Urothelium cell line (cell line): ENCODE results near the gene COL23A1.
"Not testable (repeated sequence)": the region's sequence is repeated elsewhere in the genome, so short reads cannot be mapped to it uniquely, and the experiment has no call there.

Experiments
- DNase-seq: peaks from one replicate; pipeline ENCODE4 v3.0.0; 2011; ENCODE audit warnings: low spot score, mixed read lengths
- FAIRE-seq: peaks from 2 replicates; lab custom pipeline; 2011; peaks lifted over from hg19 to GRCh38; lab: Jason Lieb, UNC

Gene COL23A1

DNA sequence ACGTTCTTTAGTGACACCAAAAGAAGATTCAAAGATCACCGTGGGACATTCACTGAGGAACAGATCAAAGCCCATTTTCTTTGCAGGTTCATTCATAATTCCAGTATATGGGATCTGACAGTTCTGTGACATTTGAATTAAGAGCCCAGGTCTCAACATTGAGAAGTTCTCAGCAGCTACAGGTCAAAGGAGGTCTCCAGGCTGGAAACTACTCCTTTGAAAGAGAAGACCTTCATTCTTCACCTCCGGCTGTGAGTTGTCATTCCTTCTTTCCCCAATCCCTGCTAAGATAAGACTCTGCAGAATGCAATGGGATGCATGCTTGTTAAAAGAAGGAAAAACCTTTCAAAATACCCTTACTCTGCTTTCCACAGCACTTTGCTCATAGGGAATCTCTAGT lies 79.0 kb downstream of the COL23A1 start:
- no peak for FAIRE-seq
- no peak for DNase-seq

DNA sequence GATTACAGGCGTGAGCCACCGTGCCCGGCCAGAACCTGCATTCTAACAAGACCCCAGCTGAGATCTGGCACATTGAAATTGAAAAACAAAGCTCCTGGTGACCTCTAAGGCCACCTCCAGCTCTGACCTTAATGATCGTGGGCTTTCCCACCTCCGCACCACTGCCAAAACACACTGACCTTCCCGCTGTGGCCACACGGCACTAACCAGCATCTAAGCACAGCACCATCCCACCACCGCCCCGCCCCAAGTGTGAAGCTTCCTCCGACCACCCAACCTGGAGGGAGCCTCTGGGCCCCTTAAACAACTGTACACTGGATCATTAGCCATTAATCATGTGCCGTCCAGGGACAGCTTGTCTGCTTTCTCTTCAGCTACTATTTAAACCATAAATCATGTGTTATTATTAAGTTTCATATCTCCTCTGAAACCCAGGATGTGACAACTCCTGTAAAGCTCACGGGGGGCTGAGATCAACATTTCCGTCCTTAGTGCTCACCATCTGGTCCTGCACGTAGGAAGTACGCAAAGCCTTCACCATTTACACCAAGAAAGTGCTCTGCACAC lies 80.6 kb downstream of the COL23A1 start:
- DNase-seq (no peak), FAIRE-seq (no peak)

DNA sequence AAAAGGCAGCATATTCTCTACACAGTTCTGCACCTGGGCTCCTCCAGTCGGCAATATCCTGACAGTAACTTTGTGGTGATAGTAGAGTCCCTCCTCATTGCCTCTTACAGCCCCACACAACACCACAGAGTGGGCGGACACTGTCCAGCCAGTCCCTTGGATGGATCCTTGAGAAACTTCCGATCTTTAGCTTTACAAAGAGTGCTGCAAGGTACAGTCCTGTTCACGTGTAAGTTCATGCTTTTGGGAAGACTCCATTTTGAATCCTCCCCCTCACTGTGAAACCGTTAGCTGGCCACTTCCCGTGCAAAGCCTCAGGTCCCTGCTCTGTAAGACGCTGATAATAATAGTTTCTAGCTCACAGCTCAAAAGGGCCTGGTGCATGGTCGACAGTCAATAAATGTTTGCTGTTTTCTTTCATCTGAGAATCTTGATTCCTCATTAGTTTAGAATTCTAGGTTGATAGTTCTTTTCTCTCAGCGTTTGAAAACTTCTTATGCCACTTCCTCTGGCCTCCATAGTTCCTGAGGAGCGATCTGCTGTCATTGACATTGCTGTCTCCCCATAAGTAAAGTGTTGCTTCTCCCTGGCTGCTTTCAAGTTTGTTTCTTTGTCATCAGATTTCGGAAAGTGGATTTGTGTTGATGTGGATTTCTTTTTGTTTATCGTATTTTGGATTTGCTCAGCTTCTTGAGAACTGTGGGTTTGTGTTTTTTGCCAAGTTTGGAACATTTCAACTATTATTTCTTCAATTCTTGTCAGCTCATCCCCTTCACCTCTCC lies 82.9 kb downstream of the COL23A1 start:
- FAIRE-seq (no peak), DNase-seq (no peak)

DNA sequence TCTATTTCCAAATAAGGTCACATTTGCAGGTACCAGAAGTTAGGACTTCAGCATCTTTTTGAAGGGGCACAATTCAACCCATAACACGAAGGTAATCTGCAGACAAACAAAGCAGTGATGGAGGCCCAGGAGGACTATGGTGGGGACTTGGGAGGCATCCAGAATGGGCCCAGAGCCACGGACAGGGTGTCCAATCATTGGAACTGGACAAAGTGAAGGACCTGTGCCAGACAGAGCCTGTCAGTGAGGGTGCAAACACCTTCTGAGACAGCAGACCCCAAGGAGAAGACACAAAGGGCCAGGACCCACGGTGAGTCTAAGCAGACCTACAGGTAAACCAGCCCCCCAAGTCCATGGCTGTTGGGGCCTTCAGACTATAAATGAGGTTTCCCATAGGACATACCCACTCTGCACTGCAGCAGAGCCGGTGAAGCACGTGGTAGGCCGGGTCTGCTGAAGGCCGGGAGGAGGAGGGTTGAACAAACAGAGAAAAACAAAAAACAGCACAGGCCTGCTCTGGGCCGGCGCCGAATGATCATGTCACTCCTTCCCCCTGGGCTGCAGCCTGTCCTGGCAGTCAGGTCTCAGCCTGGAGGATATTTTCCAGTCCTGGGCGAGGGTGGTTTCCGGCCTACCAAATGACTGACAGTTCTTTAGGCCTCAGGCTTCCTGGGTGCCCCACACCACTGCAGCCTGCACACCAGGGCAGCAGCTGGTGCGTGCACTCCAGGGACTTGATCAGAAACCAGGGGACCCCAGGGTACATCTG lies 84.4 kb downstream of the COL23A1 start:
- DNase-seq, result no peak
- no peak for FAIRE-seq

DNA sequence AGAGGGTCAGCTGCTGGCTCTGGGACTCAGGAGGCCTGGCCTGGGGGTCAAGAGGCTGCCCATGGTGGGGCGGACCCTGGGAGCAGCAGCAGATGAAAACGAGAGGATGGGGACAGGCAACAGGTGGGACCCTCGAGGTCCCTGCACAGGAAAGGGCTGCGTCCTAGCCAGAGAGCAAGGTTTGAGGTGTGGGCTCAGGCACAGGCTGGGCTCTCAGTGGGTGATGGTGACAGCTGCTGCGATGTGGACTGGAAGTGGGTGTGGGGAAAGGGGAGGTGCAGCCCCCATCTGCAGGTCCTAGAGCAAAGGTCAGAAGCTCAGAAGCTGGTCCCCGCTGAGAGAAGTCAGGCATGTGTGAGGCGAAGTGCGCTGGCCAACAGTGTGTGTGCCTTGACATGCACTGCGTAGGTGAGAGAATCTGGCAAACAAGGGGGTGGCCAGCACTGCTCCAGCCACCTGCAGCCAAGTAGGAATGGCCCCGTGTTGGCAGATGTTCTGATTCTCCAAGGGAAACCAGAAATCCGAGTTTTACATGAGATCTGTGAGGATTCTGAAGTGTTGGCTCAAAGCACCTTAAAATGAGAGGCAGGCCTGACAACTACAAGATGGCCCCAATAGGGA lies 85.7 kb downstream of the COL23A1 start:
- FAIRE-seq, result no peak
- no peak for DNase-seq

DNA sequence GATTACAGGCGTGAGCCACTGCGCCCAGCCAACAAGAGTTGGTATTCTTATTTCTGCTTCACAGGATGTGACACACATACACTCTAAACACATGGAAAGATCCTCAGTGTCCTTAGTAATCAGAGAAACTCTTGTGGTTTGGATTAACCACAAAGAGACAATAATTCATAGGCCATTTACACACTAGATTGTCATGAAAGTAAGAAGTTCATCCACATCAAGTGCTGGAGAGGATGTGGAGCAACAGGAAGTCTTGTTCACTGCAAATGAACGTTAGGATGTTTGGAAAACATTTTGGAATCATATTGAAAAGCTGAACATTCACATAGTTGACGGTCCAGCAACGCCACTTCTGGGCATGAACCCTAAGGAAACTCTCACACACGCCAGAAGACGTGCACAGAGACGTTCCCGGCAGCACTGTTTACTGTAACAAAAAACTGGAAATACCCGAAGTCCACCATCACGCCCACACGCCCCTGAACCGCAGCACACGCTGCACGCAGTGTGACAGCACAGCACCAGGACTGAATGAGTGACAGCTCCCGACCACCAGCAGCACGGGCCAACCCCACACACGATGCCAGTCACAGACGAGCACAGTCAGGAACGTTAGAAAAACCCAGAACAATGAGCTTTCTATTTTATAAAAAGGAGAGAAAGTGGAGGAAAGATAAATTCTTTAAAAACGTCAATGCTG lies 87.6 kb downstream of the COL23A1 start:
- DNase-seq (peak; percentile 56), FAIRE-seq (peak; percentile 61)

DNA sequence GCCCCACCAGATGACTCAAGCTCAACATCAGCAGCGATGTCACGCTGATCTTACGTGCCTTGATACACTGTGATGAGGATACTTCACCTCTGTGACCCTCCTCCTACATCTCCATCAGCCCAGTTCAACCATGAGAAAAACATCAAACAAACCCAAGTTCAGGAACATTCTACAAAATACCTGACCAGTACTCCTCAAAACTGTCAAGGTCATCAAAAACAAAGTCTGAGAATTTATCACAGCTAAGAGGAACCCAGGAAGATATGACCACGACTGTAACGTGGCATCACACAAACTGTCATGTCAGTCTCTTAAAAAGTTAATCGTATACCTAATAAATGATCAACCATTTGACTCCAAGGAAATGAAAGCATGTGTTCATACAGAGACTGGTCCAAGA lies 90.8 kb downstream of the COL23A1 start:
- FAIRE-seq (no peak), DNase-seq (no peak)

DNA sequence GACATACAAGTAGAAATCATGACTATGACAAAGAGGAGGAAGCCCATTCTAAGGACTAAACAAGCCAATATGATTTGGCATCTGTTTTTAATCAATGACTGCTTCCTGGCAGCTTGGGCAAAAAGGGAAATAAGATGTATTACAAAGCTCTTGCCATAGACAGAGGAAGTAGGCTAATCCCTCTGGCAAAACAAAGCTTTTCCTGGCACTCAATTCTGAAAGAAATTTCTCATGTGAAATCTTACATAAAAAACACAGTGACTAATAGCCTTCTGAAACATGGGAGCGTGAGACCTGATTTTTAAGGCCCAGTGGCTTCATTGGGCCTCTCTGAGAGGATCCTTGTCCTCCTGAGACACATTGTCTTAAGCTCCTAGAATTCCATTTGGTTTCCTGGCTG lies 93.6 kb downstream of the COL23A1 start:
- no peak for FAIRE-seq

DNA sequence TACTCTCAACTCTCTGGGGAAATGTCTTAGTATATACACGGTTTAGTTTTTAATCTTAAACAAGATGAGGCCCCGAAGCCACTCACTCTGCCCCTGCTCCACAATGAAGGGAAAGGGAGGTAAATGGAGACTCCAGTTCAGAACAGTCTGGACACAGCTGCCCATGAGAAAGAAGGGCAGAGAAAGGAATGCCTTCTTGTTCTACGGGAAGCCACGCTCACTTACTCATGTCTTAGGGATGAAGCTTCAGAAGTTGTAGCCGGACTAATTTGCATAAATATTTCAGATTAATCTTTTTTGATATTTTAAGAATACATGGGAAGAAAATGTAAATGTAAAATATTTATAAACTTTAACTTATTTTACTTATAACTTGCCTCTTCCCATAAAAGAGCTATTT lies 94.0 kb downstream of the COL23A1 start:
- FAIRE-seq, result no peak
- DNase-seq, result no peak

More for the DNA sequence above, 93.6 kb downstream of the COL23A1 start:
- DNase-seq, result no peak

DNA sequence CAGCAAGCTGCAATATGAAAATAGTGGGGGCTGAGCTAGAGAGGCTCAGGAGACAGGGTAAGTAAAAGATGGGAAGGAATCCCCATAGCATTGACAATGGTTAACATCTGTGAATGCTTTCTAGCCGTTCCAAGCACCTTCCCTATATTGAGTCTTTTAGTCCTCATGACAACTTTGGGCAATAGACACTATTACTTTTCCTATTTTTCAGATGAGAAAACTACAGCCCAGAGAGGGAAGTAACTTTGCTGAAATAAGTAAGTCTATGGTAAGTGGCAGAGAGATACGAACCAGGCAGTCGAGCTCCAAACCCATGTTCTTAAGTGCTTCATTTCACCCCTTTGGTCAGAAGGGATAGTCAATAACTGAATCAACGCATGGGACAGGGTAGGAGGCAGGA lies 94.5 kb downstream of the COL23A1 start:
- no peak for FAIRE-seq
- no peak for DNase-seq

DNA sequence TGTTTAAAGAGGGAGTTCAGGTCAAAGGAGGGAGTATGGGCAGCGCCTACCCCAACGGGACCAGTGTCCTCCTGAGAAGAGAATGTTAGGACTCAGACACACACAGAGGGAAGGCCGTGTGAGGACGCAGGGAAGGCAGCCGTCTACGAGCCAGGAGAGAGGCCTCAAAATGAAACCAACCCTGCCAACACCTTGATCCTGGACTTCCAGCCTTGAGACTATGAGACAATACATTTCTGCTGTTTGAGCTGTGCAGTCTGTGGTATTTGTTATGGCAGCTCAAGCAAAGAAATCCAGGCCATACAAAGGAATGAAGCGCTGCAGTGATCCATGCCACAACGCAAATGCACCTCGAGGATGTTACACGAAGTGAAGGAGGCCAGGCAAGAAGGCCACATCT lies 97.9 kb downstream of the COL23A1 start:
- no peak for DNase-seq
- no peak for FAIRE-seq

DNA sequence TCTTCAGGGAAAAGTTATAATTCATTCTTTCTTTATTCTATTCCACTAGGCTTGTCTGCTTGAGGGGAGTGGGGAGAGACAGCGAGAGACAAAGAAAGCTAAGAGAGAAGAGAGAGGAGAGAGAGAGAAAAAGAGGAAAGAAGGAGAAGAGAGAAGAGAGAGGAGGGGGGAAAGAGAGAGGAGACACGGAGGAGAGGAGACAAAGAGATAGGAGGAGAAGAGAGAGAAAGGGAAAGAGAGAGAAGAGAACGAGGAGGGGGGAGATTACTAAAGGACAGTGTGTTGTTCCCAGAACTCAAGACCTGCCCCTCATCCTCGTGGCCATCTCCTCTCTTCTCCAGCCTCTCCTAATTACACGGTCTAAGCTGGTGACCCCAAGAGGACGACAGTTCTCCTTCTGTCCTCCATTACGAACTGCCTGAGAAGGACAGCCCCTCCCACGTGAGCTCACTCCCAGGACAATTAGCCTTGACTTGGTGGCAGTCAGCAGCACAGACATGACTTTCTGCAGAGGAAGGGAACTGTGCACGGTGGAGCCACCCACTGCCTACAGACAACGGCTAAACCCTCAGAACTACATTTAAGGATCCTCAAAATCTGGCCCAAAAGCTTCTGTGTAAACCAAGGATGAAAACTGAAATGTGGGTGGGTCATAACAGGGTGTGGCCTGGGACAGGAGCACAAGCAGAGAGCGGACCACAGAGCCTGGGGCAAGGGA lies 99.1 kb downstream of the COL23A1 start:
- FAIRE-seq, result no peak
- no peak for DNase-seq

DNA sequence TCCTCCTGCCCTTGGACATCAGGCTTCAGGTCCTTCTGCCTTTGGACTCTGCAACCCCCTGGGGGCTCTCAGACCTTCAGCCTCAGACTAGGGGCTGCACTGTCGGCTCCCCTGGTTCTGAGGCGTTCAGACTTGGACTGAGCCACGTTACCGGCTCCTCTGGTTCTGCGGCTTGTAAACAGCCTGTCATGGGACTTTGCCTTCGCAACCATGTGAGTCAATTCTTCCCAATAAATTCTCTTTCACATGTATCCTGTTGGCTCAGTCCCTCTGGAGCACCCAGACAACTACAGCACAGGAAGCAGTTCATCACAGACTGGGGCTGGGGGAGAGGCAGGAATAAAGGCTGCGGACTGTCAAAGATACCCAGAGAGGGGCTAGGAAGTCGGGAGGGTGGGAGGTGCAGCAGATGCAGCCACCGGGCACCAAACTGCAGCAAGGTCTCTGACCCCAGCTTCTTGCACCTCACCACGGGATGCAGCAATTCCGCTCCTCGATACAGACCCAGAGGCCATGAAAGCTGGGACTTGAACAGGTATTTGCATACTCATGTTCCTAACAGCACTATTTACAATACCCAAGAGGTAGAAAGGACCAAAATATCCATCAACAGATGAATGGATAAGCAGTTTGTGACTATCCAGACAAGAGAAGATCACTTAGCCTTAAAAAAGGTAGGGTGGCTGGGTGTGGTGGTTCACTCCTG lies 100.8 kb downstream of the COL23A1 start:
- FAIRE-seq, result no peak
- DNase-seq, result no peak

DNA sequence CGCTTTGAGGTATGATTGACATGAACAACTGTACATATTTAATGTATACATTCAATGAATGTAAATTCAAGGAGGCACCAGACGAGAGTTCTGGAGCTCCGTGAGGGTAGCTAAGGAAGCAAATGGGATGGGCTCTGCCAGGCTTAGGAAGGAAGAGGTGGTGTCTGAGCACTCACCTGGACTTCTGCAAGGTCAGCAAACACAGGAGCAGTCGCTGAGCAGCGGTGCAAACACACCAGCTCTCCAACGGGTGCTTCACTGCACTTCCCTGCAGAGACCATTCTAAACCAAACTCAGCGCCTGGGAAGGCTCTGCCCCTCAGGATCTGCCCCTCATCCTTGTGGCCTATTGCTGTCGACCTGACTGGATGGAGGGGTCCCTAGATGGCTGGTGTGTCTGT lies 101.5 kb downstream of the COL23A1 start:
- FAIRE-seq (no peak), DNase-seq (no peak)

DNA sequence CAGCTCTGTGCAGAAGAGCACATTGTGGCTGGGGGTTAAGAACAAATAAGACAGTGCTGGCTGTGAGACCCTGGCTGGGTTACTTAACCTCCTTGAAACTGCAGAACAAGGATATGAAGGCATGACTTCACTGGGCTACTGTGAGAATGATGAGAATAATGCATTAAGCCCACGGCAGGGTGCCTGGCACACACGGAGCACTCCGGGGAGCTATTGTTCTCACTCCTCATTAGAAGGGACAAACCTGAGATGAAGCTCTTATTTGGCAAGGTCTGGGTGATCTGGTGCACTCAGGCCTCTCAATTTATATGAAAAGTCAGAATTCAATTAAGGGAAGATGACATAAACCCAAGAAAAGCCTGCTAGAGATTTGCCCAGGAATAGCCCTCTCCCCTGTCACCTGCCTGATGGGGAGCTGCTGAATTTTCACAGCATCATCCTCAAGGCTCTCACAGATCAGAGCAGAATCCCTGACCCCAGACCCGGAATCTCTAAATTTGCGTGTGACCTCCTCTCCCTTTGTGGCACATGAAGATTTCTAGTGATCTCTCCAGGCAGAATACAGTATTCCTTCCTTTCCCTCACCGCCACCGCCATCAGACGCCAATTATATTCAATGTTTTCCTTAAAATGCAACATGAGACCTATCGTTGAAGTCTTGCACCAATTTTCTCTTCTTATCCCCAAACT lies 102.1 kb downstream of the COL23A1 start:
- FAIRE-seq, result no peak

DNA sequence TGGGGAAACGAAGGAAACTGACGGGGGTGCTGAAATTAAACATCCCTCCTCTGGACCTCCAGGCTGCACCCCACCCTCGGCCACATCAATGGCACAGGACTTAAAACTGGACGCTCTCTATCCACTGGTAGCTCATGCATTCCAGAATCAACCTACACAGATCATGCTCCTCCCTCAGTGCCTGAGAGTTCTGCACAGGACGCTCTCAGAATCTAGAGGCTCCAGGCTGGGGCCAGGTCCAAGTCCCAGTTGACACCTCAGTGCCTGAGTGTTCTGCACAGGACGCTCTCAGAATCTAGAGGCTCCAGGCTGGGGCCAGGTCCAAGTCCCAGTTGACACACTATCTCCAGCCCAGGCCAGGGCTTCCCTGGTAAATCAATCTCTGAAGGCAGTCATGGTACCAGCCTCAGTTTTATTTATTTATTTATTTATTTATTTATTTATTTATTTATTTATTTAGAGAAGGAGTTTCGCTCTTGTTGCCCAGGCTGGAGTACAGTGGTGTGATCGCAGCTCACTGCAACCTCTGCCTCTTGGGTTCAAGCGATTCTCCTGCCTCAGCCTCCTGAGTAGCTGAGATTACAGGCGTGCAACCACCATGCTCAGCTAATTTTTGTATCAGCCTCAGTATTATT lies 103.2 kb downstream of the COL23A1 start:
- DNase-seq, FAIRE-seq: not testable (repeated sequence)

More for the DNA sequence above, 102.1 kb downstream of the COL23A1 start:
- DNase-seq, result no peak

DNA sequence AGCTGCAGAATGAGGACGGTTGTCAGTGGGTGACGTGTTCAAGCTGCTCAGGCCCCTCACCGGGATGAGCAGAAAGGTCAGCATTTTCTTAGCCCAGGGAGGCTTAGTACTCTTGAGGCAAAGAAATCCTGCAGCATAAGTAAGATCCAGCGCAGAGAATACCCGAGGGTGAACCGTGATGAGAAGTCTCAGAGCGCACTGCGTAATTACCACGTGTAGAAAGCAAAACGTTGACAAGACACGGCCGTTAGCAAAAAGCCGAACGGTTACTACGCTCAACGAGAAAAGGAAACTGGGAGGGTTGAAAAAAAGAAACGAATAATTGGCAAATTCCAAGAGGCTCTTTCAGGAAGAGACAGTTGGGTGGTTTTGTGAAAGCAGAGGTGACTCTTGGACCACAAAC lies 104.0 kb downstream of the COL23A1 start:
- no peak for FAIRE-seq
- no peak for DNase-seq

DNA sequence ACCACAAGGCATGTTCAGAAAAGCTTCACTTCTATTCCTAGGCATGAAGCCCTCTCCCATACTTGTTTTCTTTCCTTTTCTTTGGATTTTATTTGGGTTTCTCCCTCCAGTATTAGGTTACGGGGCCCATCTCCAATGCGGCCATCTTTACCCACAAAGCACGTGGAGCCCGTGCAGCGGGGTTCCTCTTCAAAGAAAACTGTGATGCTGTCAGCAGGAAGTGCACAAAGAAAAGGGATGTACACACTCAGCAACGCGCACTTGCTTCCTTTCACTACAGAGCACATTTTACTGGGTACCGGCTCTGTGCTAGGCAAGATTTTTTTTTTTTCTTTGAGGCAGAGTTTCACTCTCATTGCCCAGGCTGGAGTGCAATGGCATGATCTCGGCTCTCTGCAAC lies 106.6 kb downstream of the COL23A1 start:
- no peak for DNase-seq
- FAIRE-seq, result no peak

DNA sequence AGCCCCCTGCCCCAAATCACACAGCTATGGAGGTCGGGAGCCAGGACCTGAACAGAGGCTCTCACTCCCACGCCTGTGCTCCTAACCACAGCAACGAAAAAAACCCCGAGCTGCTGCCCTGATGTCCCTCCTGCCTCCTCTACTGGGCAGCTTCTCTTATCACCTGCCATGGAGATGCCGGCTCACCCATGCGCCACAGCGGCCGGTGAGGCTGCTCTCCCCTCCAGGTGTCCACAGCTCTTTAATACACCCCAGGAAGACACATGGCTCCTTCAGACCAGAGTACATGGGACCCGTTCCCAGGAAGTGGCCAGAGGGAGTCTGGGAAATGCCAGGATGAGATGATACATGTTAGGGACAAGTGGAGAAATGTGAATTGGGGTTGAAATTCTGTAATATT lies 110.9 kb downstream of the COL23A1 start:
- DNase-seq (no peak), FAIRE-seq (no peak)
